ENCODE data around the gene PTPRN2. TPM values are rescaled to one million over a fixed set of nuclear protein-coding genes. Genes with fewer than 3 reads are reported as not detected.

PTPRN2 gene
- total and polyA plus RNA-seq, 2 donors from 2014 or later, result 4.8 to 6.2 TPM

- H3K27me3 ChIP-seq (ENCODE audit: control insufficient read depth, insufficient read depth, low read length), result no peaks in the 10 kb centered on the region
- H3K36me3 ChIP-seq (ENCODE audit: control insufficient read depth in 2 of 3, insufficient read depth in 3 of 3, low read length in 3 of 3), result no peaks in the 10 kb centered on the region
- DNase-seq, result peak in 1 of 5 donors; percentile 6
- no peak for FAIRE-seq
- no peak overlapping the region for H3K4me3 ChIP-seq (ENCODE audit: low read length in 3 of 3)
- no peak overlapping the region for H3K9ac ChIP-seq (ENCODE audit: low read length in 3 of 3)
- no peaks in the 10 kb centered on the region for H3K4me1 ChIP-seq (ENCODE audit: control insufficient read depth in 2 of 3, insufficient read depth in 2 of 3, low read depth in 1 of 3, low read length in 3 of 3)
- intact Hi-C loops (cut with DNase I), result no loop called here
- peaks cover 0 to 2% (median 0%) of the 10 kb centered on the region in 3 donors for H3K9me3 ChIP-seq (ENCODE audit: control insufficient read depth in 2 of 3, insufficient read depth in 1 of 3, low read length in 3 of 3)
- H3K27ac ChIP-seq (ENCODE audit: low read depth in 2 of 2, low read length in 2 of 2), result no peak overlapping the region
- no peak for TF ChIP-seq CTCF (IDR thresholded peaks at IDR 0.05; ENCODE audit: borderline replicate concordance, extremely low read depth, insufficient read depth)
Measured at GRCh38 chr7:158315881-158316280, 271.7 kb downstream of the PTPRN2 start.

- H3K9ac ChIP-seq (ENCODE audit: low read length in 3 of 3), result no peak overlapping the region
- H3K9me3 ChIP-seq (ENCODE audit: control insufficient read depth in 2 of 3, insufficient read depth in 1 of 3, low read length in 3 of 3), result peaks cover 0 to 2% (median 0%) of the 10 kb centered on the region in 3 donors
- H3K4me1 ChIP-seq (ENCODE audit: control insufficient read depth in 2 of 3, insufficient read depth in 2 of 3, low read depth in 1 of 3, low read length in 3 of 3), result no peaks in the 10 kb centered on the region
- no peaks in the 10 kb centered on the region for H3K36me3 ChIP-seq (ENCODE audit: control insufficient read depth in 2 of 3, insufficient read depth in 3 of 3, low read length in 3 of 3)
- DNase-seq (no peak), FAIRE-seq (no peak)
- intact Hi-C loops (cut with DNase I), result no loop called here
- H3K27me3 ChIP-seq (ENCODE audit: control insufficient read depth, insufficient read depth, low read length), result no peaks in the 10 kb centered on the region
- no peak for TF ChIP-seq CTCF (IDR thresholded peaks at IDR 0.05; ENCODE audit: borderline replicate concordance, extremely low read depth, insufficient read depth)
- H3K27ac ChIP-seq (ENCODE audit: low read depth in 2 of 2, low read length in 2 of 2), result no peak overlapping the region
- H3K4me3 ChIP-seq (ENCODE audit: low read length in 3 of 3), result no peak overlapping the region
Measured at GRCh38 chr7:158315326-158315725, 272.3 kb downstream of the PTPRN2 start.

GRCh38 chr7:158314394-158314793 is 273.2 kb downstream of the PTPRN2 start:
- TF ChIP-seq CTCF (IDR thresholded peaks at IDR 0.05; ENCODE audit: borderline replicate concordance, extremely low read depth, insufficient read depth), result no peak
- Histone ChIP-seq H3K27me3 (ENCODE audit: control insufficient read depth, insufficient read depth, low read length) (no peaks in the 10 kb centered on the region), H3K36me3 (ENCODE audit: control insufficient read depth in 2 of 3, insufficient read depth in 3 of 3, low read length in 3 of 3) (no peaks in the 10 kb centered on the region), H3K9ac (ENCODE audit: low read length in 3 of 3) (no peak overlapping the region), H3K4me3 (ENCODE audit: low read length in 3 of 3) (no peak overlapping the region), H3K9me3 (ENCODE audit: control insufficient read depth in 2 of 3, insufficient read depth in 1 of 3, low read length in 3 of 3) (peaks cover 0 to 2% (median 0%) of the 10 kb centered on the region in 3 donors), H3K4me1 (ENCODE audit: control insufficient read depth in 2 of 3, insufficient read depth in 2 of 3, low read depth in 1 of 3, low read length in 3 of 3) (no peaks in the 10 kb centered on the region), H3K27ac (ENCODE audit: low read depth in 2 of 2, low read length in 2 of 2) (no peak overlapping the region)
- intact Hi-C loops (cut with DNase I), result no loop called here
- FAIRE-seq (no peak), DNase-seq (peak in 1 of 5 donors; percentile 5)

- no peak for DNase-seq
- Histone ChIP-seq H3K9me3 (ENCODE audit: control insufficient read depth in 2 of 3, insufficient read depth in 1 of 3, low read length in 3 of 3) (peaks cover 0 to 4% (median 2%) of the 10 kb centered on the region in 3 donors), H3K36me3 (ENCODE audit: control insufficient read depth in 2 of 3, insufficient read depth in 3 of 3, low read length in 3 of 3) (no peaks in the 10 kb centered on the region), H3K27me3 (ENCODE audit: control insufficient read depth, insufficient read depth, low read length) (no peaks in the 10 kb centered on the region), H3K9ac (ENCODE audit: low read length in 3 of 3) (no peak overlapping the region), H3K27ac (ENCODE audit: low read depth in 2 of 2, low read length in 2 of 2) (no peak overlapping the region), H3K4me1 (ENCODE audit: control insufficient read depth in 2 of 3, insufficient read depth in 2 of 3, low read depth in 1 of 3, low read length in 3 of 3) (no peaks in the 10 kb centered on the region), H3K4me3 (ENCODE audit: low read length in 3 of 3) (no peak overlapping the region)
- FAIRE-seq, result no peak
- no peak for TF ChIP-seq CTCF (IDR thresholded peaks at IDR 0.05; ENCODE audit: borderline replicate concordance, extremely low read depth, insufficient read depth)
- intact Hi-C loops (cut with DNase I), result no loop called here
Measured at GRCh38 chr7:158313931-158314330, 273.7 kb downstream of the PTPRN2 start.

All from kidney (tissue), 14 donors.